Liver (tissue), 3 donors: ENCODE data around the gene CEP57.

Source experiments
- CTCF ChIP-seq: fragments of 150-350 bp; IDR thresholded peaks from 2 replicates; pipeline ENCODE4 v1.5.1; 2017; ENCODE audit warnings: improper control_type of control experiment, low read depth, low read length; ENCODE audit not compliant: missing input control
- FOXA1 ChIP-seq: IDR thresholded peaks from 2 replicates; pipeline ENCODE4 v1.6.1; 2016; ENCODE audit warnings: antibody characterized with exemption
- FOXA2 ChIP-seq: IDR thresholded peaks from 2 replicates; pipeline ENCODE4 v1.6.1; 2016; ENCODE audit warnings: antibody characterized with exemption
- JUND ChIP-seq, 2 donors: IDR thresholded peaks; 2 replicates each; pipeline ENCODE4 v1.6.1; 2016; ENCODE audit warnings: antibody characterized with exemption in 2 of 2
- MAX ChIP-seq: IDR thresholded peaks from 2 replicates; pipeline ENCODE4 v1.6.1; 2016; ENCODE audit warnings: antibody characterized with exemption
- REST ChIP-seq: IDR thresholded peaks from 2 replicates; pipeline ENCODE4 v1.6.1; 2016; ENCODE audit warnings: antibody characterized with exemption, mild to moderate bottlenecking
- TAF1 ChIP-seq: conservative IDR thresholded peaks from 2 replicates; pipeline ENCODE4 v1.6.1; 2016; ENCODE audit warnings: antibody characterized with exemption, mild to moderate bottlenecking
- donor health status: healthy.
- donor health status: healthy.

- TF ChIP-seq CTCF (no peak), JUND (IDR thresholded peaks at IDR 0.05) (no peak), FOXA1 (no peak), TAF1 (no peak), MAX (no peak), FOXA2 (no peak), REST (no peak)
Measured at GRCh38 chr11:95863486-95864140, 73.3 kb downstream of the CEP57 start.
